ENCODE data around the gene DMXL1.

Gene DMXL1

GRCh38 chr5:119289438-119290044, 218.7 kb downstream of the DMXL1 start:
- no peak for DNase-seq (ENCODE audit: low spot score)

- peak; percentile 82 for DNase-seq (ENCODE audit: low spot score)
Observed at GRCh38 chr5:119290161-119290569, 219.3 kb downstream of the DMXL1 start.

DNA sequence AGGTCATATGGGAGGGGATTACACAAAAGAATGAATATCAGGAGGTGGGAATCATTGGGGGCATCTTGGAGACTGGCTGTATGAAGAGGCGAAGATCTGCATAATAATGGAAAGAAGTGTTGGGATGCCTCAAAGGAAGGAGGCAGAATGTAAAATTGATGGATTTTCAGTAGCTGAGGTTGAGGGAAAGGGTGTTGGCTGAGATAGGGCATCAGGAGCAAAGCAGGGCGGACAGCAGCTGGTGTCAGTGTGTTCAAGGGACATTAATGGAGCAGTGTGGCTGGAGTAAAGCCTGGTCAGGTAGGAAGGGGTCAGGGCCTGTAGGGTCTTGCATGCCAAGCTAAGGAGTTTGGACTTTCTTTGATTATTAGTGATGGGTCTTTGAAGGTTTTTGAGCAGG, 219.7 kb downstream of the DMXL1 start:
- no peak for DNase-seq (ENCODE audit: low spot score)

GRCh38 chr5:119291056-119291455, 220.2 kb downstream of the DMXL1 start:
- DNase-seq (ENCODE audit: low spot score): no peak

DNA sequence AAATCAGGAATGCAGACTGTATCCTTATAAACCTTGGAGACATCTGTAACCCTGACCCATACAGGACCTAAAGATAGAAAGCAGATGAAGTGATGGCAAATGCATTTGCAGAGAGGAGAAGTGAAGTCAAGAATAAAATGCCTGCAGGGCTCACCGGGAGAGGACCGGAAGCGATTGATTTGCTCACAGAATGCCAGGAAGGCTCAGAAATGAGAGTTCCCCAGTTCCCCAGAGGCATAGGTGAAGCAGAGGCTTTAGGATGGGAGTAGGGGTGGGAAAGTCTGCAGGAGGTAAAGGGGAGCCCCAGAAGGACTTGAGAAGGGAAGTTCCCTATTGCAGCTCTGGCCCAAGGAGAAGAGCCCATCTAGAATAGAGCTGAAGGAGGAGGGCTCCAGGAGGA, 221.0 kb downstream of the DMXL1 start:
- DNase-seq (ENCODE audit: low spot score): no peak

GRCh38 chr5:119292701-119293515, 222.0 kb downstream of the DMXL1 start:
- no peak for DNase-seq (ENCODE audit: low spot score)

DNA sequence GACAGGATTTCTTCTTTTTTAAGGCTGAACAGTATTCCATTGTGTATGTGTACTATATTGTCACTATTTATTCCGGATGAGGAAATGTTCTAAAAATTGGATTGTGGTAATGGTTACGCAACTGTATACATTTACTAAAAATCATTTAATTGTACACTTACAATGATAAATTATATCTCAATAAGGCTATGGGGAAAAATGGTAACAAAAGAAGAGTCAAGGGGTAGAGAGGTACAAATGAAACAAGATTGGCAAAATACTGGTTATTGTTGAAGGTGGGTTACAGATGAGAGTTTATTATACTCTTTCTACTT, 222.6 kb downstream of the DMXL1 start:
- DNase-seq (ENCODE audit: low spot score): no peak

All from NAMALWA (cell line).